ENCODE results near the gene TSHZ3. TPM values are rescaled to one million over a fixed set of nuclear protein-coding genes. Genes with fewer than 3 reads are reported as not detected.
A peak's percentile ranks its signal among the peaks of the same experiment; 100 is the strongest.

Gene TSHZ3
- total RNA-seq, 6 donors from 2014 or later, result 2.9 to 10.1 (median 6.3) TPM

- H3K4me3 ChIP-seq, result no peak overlapping the region
- DNase-seq (no peak), ATAC-seq (ENCODE audit: low FRiP score in 2 of 2) (no peak)
- TF ChIP-seq POLR2A (IDR thresholded peaks at IDR 0.05) (no peak), CTCF (IDR thresholded peaks at IDR 0.05) (no peak)
- no peak overlapping the region for H3K27ac ChIP-seq
- H3K36me3 ChIP-seq, result no peaks in the 10 kb centered on the region
- H3K9me3 ChIP-seq, result no peaks in the 10 kb centered on the region
- H3K27me3 ChIP-seq, result no peaks in the 10 kb centered on the region
- H3K4me1 ChIP-seq, result no peaks in the 10 kb centered on the region
- WGBS, 2 donors, result 76 to 80% methylated on average over 8 of the region's 8 CpGs
Observed at GRCh38 chr19:31286491-31286890, 62.7 kb downstream of the TSHZ3 start.

GRCh38 chr19:31285744-31286143, 63.5 kb downstream of the TSHZ3 start:
- ATAC-seq (ENCODE audit: low FRiP score in 2 of 2), result peak in 1 of 2 donors; percentile 42
- Histone ChIP-seq H3K36me3 (no peaks in the 10 kb centered on the region), H3K9me3 (no peaks in the 10 kb centered on the region), H3K27ac (no peak overlapping the region), H3K27me3 (no peaks in the 10 kb centered on the region), H3K4me3 (no peak overlapping the region), H3K4me1 (no peaks in the 10 kb centered on the region)
- no peak for DNase-seq
- TF ChIP-seq POLR2A (IDR thresholded peaks at IDR 0.05) (no peak), CTCF (IDR thresholded peaks at IDR 0.05) (no peak), POLR2AphosphoS5 (IDR thresholded peaks at IDR 0.05) (no peak), EP300 (IDR thresholded peaks at IDR 0.05) (no peak)
- WGBS, 2 donors, result 83 to 86% methylated on average over 5 of the region's 5 CpGs

- no peak for TF ChIP-seq POLR2AphosphoS5 (IDR thresholded peaks at IDR 0.05)
- Histone ChIP-seq H3K4me3 (no peak overlapping the region), H3K9me3 (no peaks in the 10 kb centered on the region), H3K27ac (no peak overlapping the region), H3K4me1 (no peaks in the 10 kb centered on the region), H3K36me3 (no peaks in the 10 kb centered on the region), H3K27me3 (no peaks in the 10 kb centered on the region)
- ATAC-seq (ENCODE audit: low FRiP score in 2 of 2), result no peak
- WGBS, 2 donors, result 90 to 91% methylated on average over 7 of the region's 7 CpGs
- DNase-seq, result no peak
Observed at GRCh38 chr19:31284621-31285020, 64.6 kb downstream of the TSHZ3 start.

DNA sequence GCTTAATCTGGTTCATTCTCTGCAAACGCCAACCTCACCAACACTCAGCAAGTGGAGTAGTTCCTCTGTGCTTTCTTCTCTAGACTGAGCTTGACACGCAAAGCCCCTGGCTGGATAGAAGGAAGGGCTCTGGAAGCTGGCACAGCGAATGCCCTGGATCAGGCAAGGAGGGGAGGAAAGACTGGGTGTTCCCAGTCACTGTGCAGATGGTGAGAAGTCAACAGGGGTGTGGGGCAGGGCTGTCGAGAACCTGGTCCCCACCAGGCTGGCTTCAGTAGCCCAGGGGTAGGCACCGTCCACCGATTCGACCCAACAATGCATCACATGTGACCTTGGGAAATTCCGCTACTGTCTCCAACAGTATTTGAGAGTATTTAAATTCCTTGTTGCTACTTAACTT, 65.5 kb downstream of the TSHZ3 start:
- Histone ChIP-seq H3K9me3 (no peaks in the 10 kb centered on the region), H3K27ac (no peak overlapping the region), H3K4me3 (no peak overlapping the region), H3K36me3 (peaks cover 0 to 6% (median 2%) of the 10 kb centered on the region in 4 donors), H3K27me3 (no peaks in the 10 kb centered on the region), H3K4me1 (no peaks in the 10 kb centered on the region)
- 93 to 94% methylated on average over 8 of the region's 8 CpGs for WGBS, 2 donors
- DNase-seq (no peak), ATAC-seq (ENCODE audit: low FRiP score in 2 of 2) (no peak)
- TF ChIP-seq EP300 (IDR thresholded peaks at IDR 0.05), result no peak
- TF ChIP-seq CTCF (IDR thresholded peaks at IDR 0.05), result no peak
- no peak for TF ChIP-seq POLR2AphosphoS5 (IDR thresholded peaks at IDR 0.05)
- no peak for TF ChIP-seq POLR2A (IDR thresholded peaks at IDR 0.05)

GRCh38 chr19:31282346-31282745, 66.9 kb downstream of the TSHZ3 start:
- H3K4me1 ChIP-seq, result no peaks in the 10 kb centered on the region
- TF ChIP-seq POLR2AphosphoS5 (IDR thresholded peaks at IDR 0.05), result no peak
- no peak for TF ChIP-seq EP300 (IDR thresholded peaks at IDR 0.05)
- TF ChIP-seq CTCF (IDR thresholded peaks at IDR 0.05), result no peak
- no peak for TF ChIP-seq POLR2A (IDR thresholded peaks at IDR 0.05)
- H3K27me3 ChIP-seq, result no peaks in the 10 kb centered on the region
- no peaks in the 10 kb centered on the region for H3K9me3 ChIP-seq
- ATAC-seq (ENCODE audit: low FRiP score in 2 of 2) (no peak), DNase-seq (no peak)
- H3K4me3 ChIP-seq, result no peak overlapping the region
- H3K36me3 ChIP-seq, result peaks cover 0 to 13% (median 4%) of the 10 kb centered on the region in 4 donors
- H3K27ac ChIP-seq, result no peak overlapping the region
- 70 to 79% methylated on average over 2 to 4 of the region's 4 CpGs for WGBS, 2 donors
